ENCODE data around the gene IP6K1.
"Not testable (repeated sequence)": the region's sequence is repeated elsewhere in the genome, so short reads cannot be mapped to it uniquely, and the experiment has no call there.

IP6K1 gene

GRCh38 chr3:49793486-49794085, 7.2 kb upstream of the IP6K1 start:
- no peak for DNase-seq

DNA sequence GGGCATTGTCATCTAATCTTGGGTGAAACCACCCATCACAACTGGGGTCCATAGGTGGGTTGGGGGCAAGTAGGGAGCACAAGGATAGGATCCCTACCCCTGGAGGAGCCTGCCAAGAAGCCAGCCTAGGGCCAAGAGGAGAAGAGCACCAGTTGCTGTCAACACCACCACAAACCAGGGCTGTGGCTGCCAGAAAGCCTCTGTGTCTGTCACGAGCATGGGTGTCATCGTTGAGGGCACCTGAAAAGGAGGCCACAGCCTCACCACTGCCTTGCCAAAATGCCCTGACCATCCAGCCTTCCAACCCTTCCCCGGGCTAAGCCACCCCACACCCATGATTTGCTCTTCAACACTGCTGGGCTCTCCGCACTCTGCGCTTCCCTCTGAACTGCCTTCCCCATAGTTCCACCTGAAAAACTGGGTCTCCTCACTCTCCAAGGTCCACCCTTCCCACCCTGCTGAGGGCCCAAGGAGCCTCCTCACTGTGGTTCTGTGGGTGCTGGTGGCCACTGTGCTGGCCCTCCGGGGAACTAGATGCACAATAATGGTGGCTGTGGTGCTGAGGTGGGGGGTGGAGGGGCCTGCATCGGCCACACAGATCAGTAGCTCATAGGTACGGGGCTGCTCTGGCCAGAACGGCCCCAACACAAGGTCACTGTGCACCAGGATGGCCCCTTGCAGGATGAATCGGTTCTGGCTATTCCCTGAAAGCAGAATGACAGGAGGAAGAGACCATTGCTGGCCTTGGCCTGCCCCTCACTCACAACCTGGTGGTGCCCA, 6.2 kb upstream of the IP6K1 start:
- DNase-seq, result no peak

DNA sequence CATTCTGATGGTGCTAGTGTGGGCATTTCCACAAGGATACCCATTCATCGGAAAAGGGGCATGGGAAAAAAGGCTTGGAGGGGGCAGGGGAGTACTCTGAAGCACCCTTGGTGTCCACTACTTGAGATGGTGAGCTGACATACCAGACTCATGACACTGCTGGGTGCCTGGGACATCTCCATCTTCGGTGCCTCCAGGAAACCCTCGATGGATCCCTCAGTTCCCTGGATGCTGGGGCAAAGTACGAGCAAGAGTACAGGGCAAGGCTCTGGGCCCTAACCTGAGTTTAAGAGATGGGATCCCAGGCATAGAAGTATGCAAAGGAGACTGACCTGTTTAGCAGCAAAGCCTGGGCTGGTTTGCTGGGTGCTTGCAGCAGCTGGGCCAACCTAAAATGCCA, 5.2 kb upstream of the IP6K1 start:
- no peak for DNase-seq

- no peak for DNase-seq
Measured at GRCh38 chr3:49790626-49791411, 4.5 kb upstream of the IP6K1 start.

GRCh38 chr3:49788056-49788455, 1.7 kb upstream of the IP6K1 start:
- DNase-seq, result no peak

GRCh38 chr3:49787536-49787935, 1.2 kb upstream of the IP6K1 start:
- DNase-seq, result no peak

GRCh38 chr3:49787182-49787464, 781 bp upstream of the IP6K1 start:
- no peak for DNase-seq

GRCh38 chr3:49785565-49786356, 581 bp downstream of the IP6K1 start:
- peak; percentile 46 for DNase-seq

DNA sequence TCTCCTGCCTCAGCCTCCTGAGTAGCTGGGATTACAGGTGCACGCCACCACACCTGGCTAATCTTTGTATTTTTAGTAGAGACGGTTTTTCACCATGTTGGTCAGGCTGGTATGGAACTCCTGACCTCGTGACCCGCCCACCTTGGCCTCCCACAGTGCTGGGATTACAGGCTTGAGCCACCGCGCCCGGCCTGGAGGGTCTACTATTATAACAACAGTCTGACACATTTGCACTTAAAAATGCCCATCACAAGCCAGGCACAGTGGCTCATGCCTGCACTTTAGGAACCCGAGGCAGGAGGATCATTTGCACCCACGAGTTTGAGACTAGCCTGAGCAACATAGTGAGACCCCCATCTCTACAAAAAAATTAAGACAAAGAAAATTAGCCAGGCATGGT, 4.1 kb downstream of the IP6K1 start:
- DNase-seq, result not testable (repeated sequence)

DNA sequence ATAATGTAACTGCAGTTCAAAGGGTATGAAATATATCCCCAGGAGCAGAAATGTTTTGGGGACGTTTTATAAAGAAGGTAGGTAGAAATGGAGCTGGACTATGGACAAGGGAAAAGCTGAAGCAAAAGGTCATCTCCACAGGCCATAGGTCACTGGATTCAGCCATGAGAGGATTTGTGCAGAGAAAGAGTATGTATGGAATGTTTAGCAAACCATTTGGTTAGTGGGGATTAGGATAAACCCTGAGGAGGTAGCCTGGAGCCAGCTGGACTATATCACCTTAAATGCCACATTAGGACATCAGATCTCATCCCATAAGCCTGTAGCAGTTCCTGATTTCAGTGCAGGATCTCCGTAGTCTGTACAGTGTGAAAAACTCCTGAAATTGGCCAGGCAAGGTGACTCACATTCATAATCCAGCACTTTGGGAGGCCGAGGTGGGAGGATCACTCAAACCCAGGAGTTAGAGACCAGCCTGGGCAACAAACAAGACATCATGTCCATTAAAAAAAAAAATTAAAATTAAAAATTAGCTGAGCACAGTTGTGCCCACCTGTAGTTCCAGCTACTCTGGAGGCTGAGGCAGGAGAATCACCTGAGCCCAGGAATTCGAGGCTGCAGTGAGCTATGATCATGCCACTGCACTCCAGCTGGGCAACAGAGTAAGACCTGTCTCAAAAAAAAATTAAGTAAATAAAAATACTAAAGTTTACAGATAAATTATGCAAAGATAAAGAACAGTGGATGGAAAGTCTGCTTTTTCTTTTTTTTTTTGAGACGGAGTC, 4.7 kb downstream of the IP6K1 start:
- no peak for DNase-seq

DNA sequence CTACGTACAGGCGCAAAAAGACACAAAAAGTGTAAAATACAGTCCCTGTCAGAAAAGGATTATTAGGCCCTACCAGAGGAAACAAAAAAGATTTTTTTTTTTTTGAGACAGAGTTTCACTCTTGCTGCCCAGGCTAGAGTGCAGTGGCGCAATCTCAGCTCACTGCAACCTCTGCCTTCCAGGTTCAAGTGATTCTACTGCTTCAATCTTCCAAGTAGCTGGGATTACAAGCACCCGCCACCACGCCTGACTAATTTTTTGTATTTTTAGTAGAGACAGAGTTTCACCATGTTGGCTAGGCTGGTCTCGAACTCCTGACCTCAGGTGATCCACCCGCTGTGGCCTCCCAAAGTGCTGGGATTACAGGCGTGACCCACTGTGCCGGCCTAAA, 5.4 kb downstream of the IP6K1 start:
- DNase-seq, result not testable (repeated sequence)

DNA sequence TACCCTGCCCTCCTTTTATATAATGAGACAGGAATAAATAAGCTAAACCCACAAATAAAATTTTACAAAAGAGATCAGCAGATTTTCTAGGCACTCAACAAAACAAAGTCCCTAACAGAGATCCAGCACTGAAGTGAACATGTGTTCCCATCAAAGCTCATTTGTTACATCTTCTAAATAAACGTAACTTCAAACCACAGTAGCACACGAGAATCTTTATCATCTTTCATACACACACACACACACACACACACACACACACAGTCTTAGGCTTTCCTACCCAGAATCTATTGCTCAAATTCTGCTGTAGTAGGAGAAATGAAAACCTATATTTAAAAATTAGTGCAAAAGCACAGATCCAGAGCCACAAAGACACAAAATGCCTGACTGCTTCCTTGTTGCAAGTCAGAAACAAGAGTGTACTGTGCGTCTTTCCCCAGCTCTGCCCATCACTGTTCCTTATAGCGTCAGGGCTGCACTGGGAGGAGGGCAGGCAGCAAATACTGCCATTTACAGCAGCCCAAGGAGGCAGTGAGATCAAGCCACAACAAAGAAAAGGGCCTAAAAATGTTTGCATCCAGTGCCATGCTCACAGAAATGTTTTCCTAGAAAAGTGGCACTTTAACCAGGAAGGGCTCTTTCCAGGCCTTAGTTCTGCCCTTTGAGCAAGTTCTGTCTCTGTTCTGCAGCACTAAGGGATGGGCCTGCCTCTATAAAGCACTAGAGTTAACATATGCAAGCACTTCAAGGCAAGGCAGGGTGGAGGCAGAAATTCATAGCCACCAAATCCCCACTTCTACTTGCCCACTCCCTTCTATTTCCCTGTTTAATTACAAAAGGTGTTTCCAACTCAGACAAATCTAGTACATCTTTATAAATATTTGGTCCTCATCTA, 6.0 kb downstream of the IP6K1 start:
- DNase-seq, result no peak

GRCh38 chr3:49779358-49780079, 6.8 kb downstream of the IP6K1 start:
- no peak for DNase-seq

DNA sequence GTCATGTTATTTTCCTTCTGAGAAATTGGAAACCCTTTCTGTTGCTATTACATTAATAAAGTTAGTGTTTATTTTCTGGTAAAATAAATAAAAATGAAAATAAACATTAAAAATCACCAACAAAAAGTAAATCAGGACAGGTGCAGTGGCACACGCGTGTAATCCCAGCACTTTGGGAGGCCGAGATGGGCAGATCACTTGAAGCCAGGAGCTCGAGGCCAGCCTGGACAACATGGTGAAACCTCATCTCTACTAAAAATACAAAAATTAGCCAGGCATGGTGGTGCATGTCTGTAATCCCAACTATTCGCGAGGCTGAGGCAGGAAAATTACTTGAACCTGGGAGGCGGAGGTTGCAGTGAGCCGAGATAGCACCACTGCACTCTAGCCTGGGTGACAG, 10.2 kb downstream of the IP6K1 start:
- not testable (repeated sequence) for DNase-seq

- DNase-seq, result no peak
Measured at GRCh38 chr3:49775538-49775937, 10.8 kb downstream of the IP6K1 start.

DNA sequence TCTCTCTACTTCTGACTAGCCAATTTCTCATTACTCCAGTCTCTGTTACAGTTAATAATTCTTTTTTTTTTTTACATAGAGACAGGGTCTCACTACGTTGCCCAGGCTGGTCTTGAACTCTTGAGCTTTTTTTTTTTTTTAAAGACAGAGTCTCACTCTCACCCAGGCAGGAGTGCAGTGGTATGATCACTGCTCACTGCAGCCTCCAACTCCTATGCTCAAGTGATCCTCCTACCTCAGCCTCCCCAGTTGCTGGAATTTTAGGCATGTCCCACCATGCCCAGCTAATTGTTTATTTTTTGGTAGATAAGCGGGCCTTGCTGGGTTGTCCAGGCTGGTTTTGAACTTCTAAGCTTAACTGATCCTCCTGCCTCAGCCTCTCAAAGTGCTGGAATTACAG, 13.6 kb downstream of the IP6K1 start:
- no peak for DNase-seq

- no peak for DNase-seq
Measured at GRCh38 chr3:49771340-49771938, 14.9 kb downstream of the IP6K1 start.

- no peak for DNase-seq
Measured at GRCh38 chr3:49769926-49770325, 16.4 kb downstream of the IP6K1 start.

- DNase-seq, result no peak
Measured at GRCh38 chr3:49769286-49769915, 16.9 kb downstream of the IP6K1 start.

DNA sequence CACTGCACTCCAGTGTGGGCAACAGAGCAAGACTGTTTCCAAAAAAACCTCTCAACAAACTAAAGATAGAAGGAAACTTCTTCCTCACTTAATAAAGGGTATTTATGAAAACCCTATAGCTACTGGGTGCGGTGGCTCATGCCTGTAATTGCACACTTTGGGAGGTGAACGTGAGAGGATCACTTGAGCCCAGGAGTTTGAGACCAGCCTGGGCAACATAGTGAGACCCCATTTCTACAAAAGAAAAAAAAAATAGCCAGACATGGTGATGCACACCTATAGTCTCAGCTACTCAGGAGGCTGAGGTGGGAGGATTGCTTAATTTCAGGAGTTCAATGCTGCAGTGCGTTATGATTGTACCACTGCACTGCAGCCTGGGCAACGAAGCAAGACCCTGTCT, 22.4 kb downstream of the IP6K1 start:
- DNase-seq, result no peak
